Neuronal stem cell (in vitro differentiated cells): ENCODE data around the gene VENTX.

Experiments
- DNase-seq: peaks from one replicate; pipeline ENCODE4 v3.0.0-alpha.2; 2013; ENCODE audit warnings: low spot score
- H2AFZ ChIP-seq: one replicate; pipeline ENCODE4 v1.6.1; 2013; ENCODE audit warnings: mild to moderate bottlenecking, low read length, inconsistent platforms
- H2AK5ac ChIP-seq: 2 replicates; pipeline ENCODE4 v1.6.1; 2013; ENCODE audit warnings: low read depth, mild to moderate bottlenecking, inconsistent platforms, low read length, moderate library complexity, mixed read lengths
- H2BK120ac ChIP-seq: 2 replicates; pipeline ENCODE4 v1.6.1; 2013; ENCODE audit warnings: low read depth, mild to moderate bottlenecking, inconsistent platforms, low read length, moderate library complexity, mixed read lengths
- H2BK12ac ChIP-seq: one replicate; pipeline ENCODE4 v1.6.1; 2013; ENCODE audit warnings: low read length, inconsistent platforms
- H2BK15ac ChIP-seq: 2 replicates; pipeline ENCODE4 v1.6.1; 2013; ENCODE audit warnings: mild to moderate bottlenecking, low read length, inconsistent platforms, mixed read lengths
- H2BK5ac ChIP-seq: one replicate; pipeline ENCODE4 v1.6.1; 2013; ENCODE audit warnings: inconsistent platforms, mild to moderate bottlenecking, low read length, moderate library complexity
- H3K14ac ChIP-seq: one replicate; pipeline ENCODE4 v1.6.1; 2013; ENCODE audit warnings: low read length, inconsistent platforms
- H3K18ac ChIP-seq: 2 replicates; pipeline ENCODE4 v1.6.1; 2013; ENCODE audit warnings: low read length, inconsistent platforms
- H3K23ac ChIP-seq: 2 replicates; pipeline ENCODE4 v1.6.1; 2013; ENCODE audit warnings: low read depth, mild to moderate bottlenecking, mixed read lengths, low read length, inconsistent platforms; ENCODE audit not compliant: poor library complexity
- H3K27ac ChIP-seq: replicated peaks from 3 replicates; pipeline ENCODE4 v1.5.1; 2013; ENCODE audit warnings: low read length, inconsistent platforms
- H3K27me3 ChIP-seq, 3 experiments: 2 replicates each; pipeline ENCODE4 v1.6.1; 2013; ENCODE audit warnings: low read length in 3 of 3, mild to moderate bottlenecking in 2 of 3, inconsistent platforms in 1 of 3, low read depth in 1 of 3, mixed read lengths in 1 of 3, moderate library complexity in 1 of 3; ENCODE audit not compliant: control insufficient read depth in 3 of 3, insufficient read depth in 3 of 3
- H3K36me3 ChIP-seq, 2 donors: replicated peaks in 1 of 2; 2 replicates each; pipeline ENCODE4 v1.6.1; 2013; ENCODE audit warnings: low read length in 2 of 2; ENCODE audit not compliant: control insufficient read depth in 2 of 2, insufficient read depth in 2 of 2
- H3K4ac ChIP-seq: 2 replicates; pipeline ENCODE4 v1.6.1; 2013; ENCODE audit warnings: inconsistent platforms, mild to moderate bottlenecking, low read length, moderate library complexity
- H3K4me1 ChIP-seq, 2 donors: 1 replicate in 1 of 2; 2 replicates in 1 of 2; pipeline ENCODE4 v1.6.1; 2013; ENCODE audit warnings: low read length in 2 of 2, low read depth in 1 of 2; ENCODE audit not compliant: control insufficient read depth in 2 of 2, insufficient read depth in 1 of 2
- H3K4me2 ChIP-seq: one replicate; pipeline ENCODE4 v1.6.1; 2013; ENCODE audit warnings: mild to moderate bottlenecking, low read length, inconsistent platforms; ENCODE audit not compliant: insufficient read depth, poor library complexity, severe bottlenecking
- H3K4me3 ChIP-seq, 2 donors: 2 replicates each; pipeline ENCODE4 v1.5.1; 2013; ENCODE audit warnings: low read length in 2 of 2, mild to moderate bottlenecking in 2 of 2, inconsistent platforms in 1 of 2, moderate library complexity in 1 of 2
- H3K79me1 ChIP-seq: one replicate; pipeline ENCODE4 v1.6.1; 2013; ENCODE audit warnings: low read depth, mild to moderate bottlenecking, inconsistent platforms, low read length, moderate library complexity
- H3K9ac ChIP-seq: one replicate; pipeline ENCODE4 v1.6.1; 2013; ENCODE audit warnings: mild to moderate bottlenecking, low read depth, low read length, inconsistent platforms; ENCODE audit not compliant: poor library complexity
- H3K9me3 ChIP-seq, 2 donors: replicated peaks in 1 of 2; 2 replicates each; pipeline versions ENCODE3 to v1.6.1; 2013; ENCODE audit warnings: low read length in 2 of 2, mild to moderate bottlenecking in 2 of 2, inconsistent platforms in 1 of 2, low read depth in 1 of 2, mixed read lengths in 1 of 2, moderate library complexity in 1 of 2; ENCODE audit not compliant: control insufficient read depth in 2 of 2, insufficient read depth in 1 of 2
- H4K8ac ChIP-seq: one replicate; pipeline ENCODE4 v1.6.1; 2013; ENCODE audit warnings: low read depth, mild to moderate bottlenecking, inconsistent platforms, low read length, moderate library complexity
- H4K91ac ChIP-seq: one replicate; pipeline ENCODE4 v1.6.1; 2013; ENCODE audit warnings: low read length, low read depth, mild to moderate bottlenecking, inconsistent platforms; ENCODE audit not compliant: poor library complexity
- WGBS, 2 donors: extraction: QIAGEN DNeasy Blood & Tissue Kit; methylation state at CpG; one replicate each; pipeline ENCODE4 v1.1.7; 2013; ENCODE audit warnings: missing lambda C conversion rate in 2 of 2, mixed read lengths in 1 of 2; ENCODE audit not compliant: insufficient read length in 2 of 2, insufficient replicate concordance in 1 of 2; ENCODE audit errors: extremely low coverage in 2 of 2; 5-methylcytosine and 5-hydroxymethylcytosine counted together

VENTX gene

GRCh38 chr10:133259602-133259989 lies 21.9 kb downstream of the VENTX start:
- H2BK15ac ChIP-seq = peak overlapping the region; percentile 98
- H3K14ac ChIP-seq = peak overlapping the region; percentile 64
- H3K79me1 ChIP-seq = peaks cover 3% of the 10 kb centered on the region
- no peak overlapping the region for H3K9ac ChIP-seq
- peaks cover 20 to 38% of the 10 kb centered on the region in 2 donors for H3K4me1 ChIP-seq
- H2BK5ac ChIP-seq = no peak overlapping the region
- peak overlapping the region; percentile 24 for H2AFZ ChIP-seq
- WGBS, 2 donors = no CpG with 5 or more reads among the region's 12 CpGs
- no peaks in the 10 kb centered on the region for H3K36me3 ChIP-seq
- peak overlapping the region; percentile 78 for H2AK5ac ChIP-seq
- no peak overlapping the region for H2BK120ac ChIP-seq
- no peak overlapping the region for H4K8ac ChIP-seq
- no peak for DNase-seq
- H4K91ac ChIP-seq = no peak overlapping the region
- H3K4ac ChIP-seq = no peak overlapping the region
- H2BK12ac ChIP-seq = no peak overlapping the region
- H3K18ac ChIP-seq = no peak overlapping the region
- no peaks in the 10 kb centered on the region for H3K9me3 ChIP-seq
- no peak overlapping the region for H3K27ac ChIP-seq
- no peak overlapping the region for H3K23ac ChIP-seq
- H3K4me2 ChIP-seq = no peak overlapping the region
- no peak overlapping the region for H3K4me3 ChIP-seq
- H3K27me3 ChIP-seq = peaks cover 0 to 33% (median 5%) of the 10 kb centered on the region in 3 experiments

DNA sequence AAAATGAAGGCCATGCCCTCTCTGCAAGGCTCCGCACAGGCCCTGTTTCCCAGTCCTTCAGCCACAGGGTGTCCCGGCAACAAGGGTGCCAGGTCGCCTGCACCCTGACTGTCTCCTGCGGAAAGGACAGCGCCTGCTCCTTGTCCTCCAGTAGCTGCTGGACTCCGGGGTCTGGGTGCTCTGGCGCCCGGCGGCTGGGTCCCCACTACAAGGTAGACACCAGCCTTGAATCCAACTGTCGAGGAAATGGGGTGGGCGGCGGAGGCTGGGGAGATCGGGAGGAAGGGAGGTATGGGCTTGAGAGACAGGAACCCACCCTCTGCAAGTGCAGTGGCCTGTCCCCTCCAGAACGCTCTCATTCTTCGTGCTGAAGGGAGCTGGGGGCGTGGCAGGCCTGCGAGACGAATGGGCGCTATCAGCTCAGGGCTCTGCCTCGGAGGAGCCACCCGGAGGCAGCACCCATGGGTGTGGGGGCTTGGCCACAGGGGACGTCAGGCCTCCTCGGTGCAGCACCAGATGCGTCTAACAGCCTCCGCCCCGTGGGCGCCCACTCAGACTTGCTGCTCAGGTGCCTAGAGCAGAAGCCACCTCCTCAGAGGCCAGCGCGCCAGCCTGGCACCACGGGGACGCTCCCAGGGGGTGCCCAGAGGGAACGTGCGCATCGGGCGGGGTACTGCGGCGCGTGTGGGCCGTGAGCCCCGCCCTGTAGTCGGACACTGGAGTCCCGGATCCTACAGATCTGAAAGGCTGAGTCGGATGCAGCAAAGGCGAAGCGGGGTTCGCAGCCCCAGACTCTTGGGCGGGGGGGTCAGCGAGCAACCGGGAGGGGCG lies 23.5 kb downstream of the VENTX start:
- H3K23ac ChIP-seq = no peak overlapping the region
- H2BK120ac ChIP-seq = no peak overlapping the region
- H2AK5ac ChIP-seq = peak overlapping the region; percentile 79
- no peak overlapping the region for H4K8ac ChIP-seq
- H3K4ac ChIP-seq = no peak overlapping the region
- H3K4me1 ChIP-seq = peaks cover 18 to 38% of the 10 kb centered on the region in 2 donors
- H3K9ac ChIP-seq = peak overlapping the region; percentile 99
- H3K27me3 ChIP-seq = peaks cover 0 to 22% (median 5%) of the 10 kb centered on the region in 3 experiments
- H3K4me2 ChIP-seq = peak overlapping the region; percentile 79
- peak overlapping the region; percentile 94 for H3K14ac ChIP-seq
- peak overlapping the region; percentile 68 to 96 for H3K4me3 ChIP-seq
- H3K27ac ChIP-seq = no peak overlapping the region
- peak overlapping the region; percentile 65 for H2BK15ac ChIP-seq
- H2AFZ ChIP-seq = peak overlapping the region; percentile 89
- peaks cover 3% of the 10 kb centered on the region for H3K79me1 ChIP-seq
- no peak for DNase-seq
- peak overlapping the region; percentile 54 for H2BK5ac ChIP-seq
- peak overlapping the region; percentile 98 for H3K18ac ChIP-seq
- H3K9me3 ChIP-seq = no peaks in the 10 kb centered on the region
- no CpG with 5 or more reads among the region's 50 CpGs for WGBS, 2 donors
- H4K91ac ChIP-seq = no peak overlapping the region
- no peaks in the 10 kb centered on the region for H3K36me3 ChIP-seq
- peak overlapping the region; percentile 12 for H2BK12ac ChIP-seq

- no peak overlapping the region for H4K91ac ChIP-seq
- no peak overlapping the region for H3K23ac ChIP-seq
- peak overlapping the region; percentile 99 for H3K9ac ChIP-seq
- no peaks in the 10 kb centered on the region for H3K9me3 ChIP-seq
- H3K36me3 ChIP-seq = no peaks in the 10 kb centered on the region
- peak overlapping the region; percentile 79 for H3K4me2 ChIP-seq
- no peak overlapping the region for H2AK5ac ChIP-seq
- peak overlapping the region; percentile 98 for H3K18ac ChIP-seq
- H3K4ac ChIP-seq = no peak overlapping the region
- no peak for DNase-seq
- peaks cover 18 to 38% of the 10 kb centered on the region in 2 donors for H3K4me1 ChIP-seq
- H3K27me3 ChIP-seq = peaks cover 0 to 22% (median 5%) of the 10 kb centered on the region in 3 experiments
- no peak overlapping the region for H2BK120ac ChIP-seq
- no CpG with 5 or more reads among the region's 79 CpGs for WGBS, 2 donors
- H3K14ac ChIP-seq = peak overlapping the region; percentile 56
- H2AFZ ChIP-seq = peak overlapping the region; percentile 89
- no peak overlapping the region for H3K27ac ChIP-seq
- no peak overlapping the region for H4K8ac ChIP-seq
- peak overlapping the region; percentile 68 to 96 for H3K4me3 ChIP-seq
- H2BK15ac ChIP-seq = peak overlapping the region; percentile 65
- H3K79me1 ChIP-seq = peaks cover 3% of the 10 kb centered on the region
- peak overlapping the region; percentile 54 for H2BK5ac ChIP-seq
- H2BK12ac ChIP-seq = no peak overlapping the region
Observed at GRCh38 chr10:133261726-133262325, 24.2 kb downstream of the VENTX start.

DNA sequence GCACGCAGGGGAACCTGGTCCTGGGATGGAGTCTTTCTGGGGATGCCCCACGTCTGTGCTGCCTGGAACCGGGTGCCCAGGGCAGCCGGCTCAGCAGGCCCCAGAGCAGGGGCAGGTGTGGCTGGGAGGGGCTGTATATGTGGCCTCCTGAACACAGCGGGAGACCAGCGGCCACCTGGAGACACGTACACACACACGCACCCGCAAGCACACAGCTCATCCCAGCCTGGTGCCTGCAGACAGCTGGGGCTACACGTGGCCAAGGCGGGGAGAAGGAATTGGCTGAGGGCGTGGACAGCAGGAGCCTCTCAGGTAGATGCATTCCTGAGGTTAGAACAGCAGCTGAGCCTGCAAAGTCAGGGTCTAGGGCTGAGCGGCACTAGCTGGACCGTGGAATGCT lies 25.0 kb downstream of the VENTX start:
- peak overlapping the region in 1 of 2 donors; percentile 49 for H3K4me3 ChIP-seq
- peak overlapping the region; percentile 73 for H3K9ac ChIP-seq
- no peak overlapping the region for H4K91ac ChIP-seq
- no peak for DNase-seq
- H2BK120ac ChIP-seq = no peak overlapping the region
- peaks cover 3% of the 10 kb centered on the region for H3K79me1 ChIP-seq
- no peak overlapping the region for H3K4ac ChIP-seq
- peak overlapping the region; percentile 85 for H2AK5ac ChIP-seq
- H3K36me3 ChIP-seq = no peaks in the 10 kb centered on the region
- H3K27ac ChIP-seq = no peak overlapping the region
- H3K14ac ChIP-seq = no peak overlapping the region
- H4K8ac ChIP-seq = no peak overlapping the region
- no peaks in the 10 kb centered on the region for H3K9me3 ChIP-seq
- peak overlapping the region; percentile 8 for H3K23ac ChIP-seq
- no peak overlapping the region for H2BK5ac ChIP-seq
- peaks cover 0 to 17% (median 5%) of the 10 kb centered on the region in 3 experiments for H3K27me3 ChIP-seq
- peak overlapping the region; percentile 67 for H2BK12ac ChIP-seq
- peak overlapping the region; percentile 82 for H2BK15ac ChIP-seq
- H3K4me1 ChIP-seq = peaks cover 13 to 34% of the 10 kb centered on the region in 2 donors
- no peak overlapping the region for H2AFZ ChIP-seq
- no CpG with 5 or more reads among the region's 14 CpGs for WGBS, 2 donors
- no peak overlapping the region for H3K4me2 ChIP-seq
- H3K18ac ChIP-seq = peak overlapping the region; percentile 73
